PC-9 (cell line): ENCODE measurements around the gene SNRPD3.

ENCODE experiments used
- CTCF ChIP-seq: fragments of 200-600 bp; sonication (generic); conservative IDR thresholded peaks from 2 replicates; pipeline ENCODE4 v1.6.1; 2017; ENCODE audit warnings: mixed run types, antibody characterized with exemption, mild to moderate bottlenecking, moderate library complexity
- EZH2 ChIP-seq: fragments of 200-600 bp; sonication (generic); IDR thresholded peaks from 2 replicates; pipeline ENCODE4 v1.8.0; 2017; ENCODE audit warnings: antibody characterized with exemption, low read depth

DNA sequence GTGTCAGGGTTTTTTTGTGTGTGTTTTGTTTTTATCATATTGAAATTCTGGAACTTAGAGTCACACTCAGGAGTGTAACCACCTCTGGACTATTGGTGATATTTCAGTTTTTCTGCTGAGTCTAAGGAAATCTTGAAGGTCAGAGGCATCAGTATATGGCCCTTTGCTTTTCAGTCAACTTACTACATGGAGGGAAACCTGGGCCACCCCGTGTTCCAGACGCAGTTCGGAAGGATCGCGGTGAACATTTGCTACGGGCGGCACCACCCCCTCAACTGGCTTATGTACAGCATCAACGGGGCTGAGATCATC, 40.8 kb upstream of the SNRPD3 start:
- no peak for TF ChIP-seq CTCF
- no peak for TF ChIP-seq EZH2
